HL-60/S4 treated with phorbol 12-myristate 13-acetate at 8.2 ng/mL for 4 days and 3 days (cell line): ENCODE measurements around the gene BRD4.

Experiments used
- in situ Hi-C: fragments of 300-500 bp; cut with MboI; formaldehyde crosslinking; loops from 2 replicates; pipeline ENCODE4 v1.15.0; 2022; ENCODE audit warnings: low sequenced_read_pairs

BRD4 gene

GRCh38 chr19:15316498-15316897 is 15.8 kb downstream of the BRD4 start:
- in situ Hi-C loops, result no loop called here

GRCh38 chr19:15315101-15315500 is 17.2 kb downstream of the BRD4 start:
- in situ Hi-C loops, result no loop called here

- in situ Hi-C loops, result no loop called here
These were observed 18.6 kb downstream of the BRD4 start for GRCh38 chr19:15313649-15314279.

- in situ Hi-C loops, result no loop called here
These were observed 25.2 kb downstream of the BRD4 start for GRCh38 chr19:15307169-15307568.

- in situ Hi-C loops, result no loop called here
These were observed 26.6 kb downstream of the BRD4 start for GRCh38 chr19:15305582-15306334.

- in situ Hi-C loops, result no loop called here
These were observed 28.1 kb downstream of the BRD4 start for GRCh38 chr19:15304140-15304705.

- in situ Hi-C loops, result no loop called here
These were observed 29.1 kb downstream of the BRD4 start for GRCh38 chr19:15303105-15303780.

GRCh38 chr19:15300533-15301197 is 31.7 kb downstream of the BRD4 start:
- in situ Hi-C loops, result no loop called here

- in situ Hi-C loops, result no loop called here
These were observed 32.5 kb downstream of the BRD4 start for GRCh38 chr19:15299568-15300409.

- in situ Hi-C loops, result no loop called here
These were observed 33.3 kb downstream of the BRD4 start for GRCh38 chr19:15298847-15299567.

- in situ Hi-C loops, result no loop called here
These were observed 34.7 kb downstream of the BRD4 start for GRCh38 chr19:15297416-15298224.

- in situ Hi-C loops, result no loop called here
These were observed 35.4 kb downstream of the BRD4 start for GRCh38 chr19:15296841-15297415.

- in situ Hi-C loops, result no loop called here
These were observed 36.0 kb downstream of the BRD4 start for GRCh38 chr19:15296353-15296752.

GRCh38 chr19:15294561-15294990 is 37.8 kb downstream of the BRD4 start:
- in situ Hi-C loops, result no loop called here

- in situ Hi-C loops, result no loop called here
These were observed 38.4 kb downstream of the BRD4 start for GRCh38 chr19:15293781-15294491.

GRCh38 chr19:15292847-15293582 is 39.3 kb downstream of the BRD4 start:
- in situ Hi-C loops, result no loop called here

- in situ Hi-C loops, result no loop called here
These were observed 40.2 kb downstream of the BRD4 start for GRCh38 chr19:15292140-15292539.
